GM19043 (cell line): ENCODE measurements around the gene ATXN1.
"Not testable (repeated sequence)": the region's sequence is repeated elsewhere in the genome, so short reads cannot be mapped to it uniquely, and the experiment has no call there.

Experiments used
- ATAC-seq: cut with Tn5 transposase; IDR thresholded peaks from one replicate; pipeline ENCODE4 v1.9.1; 2021; ENCODE audit warnings: low read depth; ENCODE audit not compliant: unreplicated experiment

ATXN1 gene

GRCh38 chr6:16409531-16410441, 351.5 kb downstream of the ATXN1 start:
- no peak for ATAC-seq

- no peak for ATAC-seq
Measured at GRCh38 chr6:16408766-16409165, 352.5 kb downstream of the ATXN1 start.

GRCh38 chr6:16406966-16407365, 354.3 kb downstream of the ATXN1 start:
- no peak for ATAC-seq

GRCh38 chr6:16406538-16406937, 354.7 kb downstream of the ATXN1 start:
- ATAC-seq: not testable (repeated sequence)

- no peak for ATAC-seq
Measured at GRCh38 chr6:16405375-16405774, 355.9 kb downstream of the ATXN1 start.

- no peak for ATAC-seq
Measured at GRCh38 chr6:16404456-16404855, 356.8 kb downstream of the ATXN1 start.

GRCh38 chr6:16403831-16404230, 357.4 kb downstream of the ATXN1 start:
- ATAC-seq: no peak

GRCh38 chr6:16402581-16402900, 358.7 kb downstream of the ATXN1 start:
- ATAC-seq: no peak

GRCh38 chr6:16400248-16400760, 361.0 kb downstream of the ATXN1 start:
- ATAC-seq: no peak

- no peak for ATAC-seq
Measured at GRCh38 chr6:16399695-16400094, 361.6 kb downstream of the ATXN1 start.

- no peak for ATAC-seq
Measured at GRCh38 chr6:16399158-16399557, 362.1 kb downstream of the ATXN1 start.

- ATAC-seq: no peak
Measured at GRCh38 chr6:16398587-16398986, 362.7 kb downstream of the ATXN1 start.

- no peak for ATAC-seq
Measured at GRCh38 chr6:16397623-16398022, 363.6 kb downstream of the ATXN1 start.

- ATAC-seq: no peak
Measured at GRCh38 chr6:16396497-16397319, 364.6 kb downstream of the ATXN1 start.

GRCh38 chr6:16394632-16395031, 366.6 kb downstream of the ATXN1 start:
- no peak for ATAC-seq

- ATAC-seq: no peak
Measured at GRCh38 chr6:16393326-16393725, 367.9 kb downstream of the ATXN1 start.

GRCh38 chr6:16392010-16392409, 369.2 kb downstream of the ATXN1 start:
- no peak for ATAC-seq

GRCh38 chr6:16391451-16391912, 369.8 kb downstream of the ATXN1 start:
- ATAC-seq: no peak

GRCh38 chr6:16390909-16391450, 370.3 kb downstream of the ATXN1 start:
- ATAC-seq: not testable (repeated sequence)

GRCh38 chr6:16389642-16390041, 371.6 kb downstream of the ATXN1 start:
- ATAC-seq: no peak

- ATAC-seq: no peak
Measured at GRCh38 chr6:16388488-16388887, 372.8 kb downstream of the ATXN1 start.
